ENCODE results near the gene MAGEB2. TPM values are rescaled to one million over a fixed set of nuclear protein-coding genes. Genes with fewer than 3 reads are reported as not detected.

Gene MAGEB2, protein sequence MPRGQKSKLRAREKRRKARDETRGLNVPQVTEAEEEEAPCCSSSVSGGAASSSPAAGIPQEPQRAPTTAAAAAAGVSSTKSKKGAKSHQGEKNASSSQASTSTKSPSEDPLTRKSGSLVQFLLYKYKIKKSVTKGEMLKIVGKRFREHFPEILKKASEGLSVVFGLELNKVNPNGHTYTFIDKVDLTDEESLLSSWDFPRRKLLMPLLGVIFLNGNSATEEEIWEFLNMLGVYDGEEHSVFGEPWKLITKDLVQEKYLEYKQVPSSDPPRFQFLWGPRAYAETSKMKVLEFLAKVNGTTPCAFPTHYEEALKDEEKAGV
- polyA plus RNA-seq (not detected in 2 replicates), polyA minus RNA-seq (not detected in 2 replicates)

DNA sequence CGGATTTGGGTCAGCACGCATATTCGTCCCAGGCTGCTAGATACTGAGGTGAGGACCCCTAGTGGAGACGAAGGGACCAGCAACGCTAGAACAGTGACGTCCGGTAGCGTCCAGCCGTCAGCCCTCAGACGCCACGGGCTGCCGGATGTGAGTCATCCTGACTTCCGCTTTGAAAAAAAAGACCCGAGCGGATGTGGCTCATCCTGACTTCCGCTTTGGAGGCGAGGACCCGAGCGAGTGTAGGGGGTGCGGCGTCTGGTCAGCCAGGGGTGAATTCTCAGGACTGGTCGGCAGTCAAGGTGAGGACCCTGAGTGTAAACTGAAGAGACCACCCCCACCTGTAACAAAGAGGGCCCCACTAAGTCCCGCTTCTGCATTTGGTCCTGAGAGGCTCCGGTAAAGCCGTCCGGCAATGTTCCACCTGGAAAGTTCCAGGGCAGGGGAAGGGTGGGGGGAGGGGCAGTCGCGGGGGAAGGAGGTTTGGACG, at the start of gene MAGEB2:
TSS of gene MAGEB2 (plus strand) at position 207 of the 487 bp plus-strand sequence. CDS start 3,018 bp downstream, outside the sequence.
- TF ChIP-seq, protein P1, sequence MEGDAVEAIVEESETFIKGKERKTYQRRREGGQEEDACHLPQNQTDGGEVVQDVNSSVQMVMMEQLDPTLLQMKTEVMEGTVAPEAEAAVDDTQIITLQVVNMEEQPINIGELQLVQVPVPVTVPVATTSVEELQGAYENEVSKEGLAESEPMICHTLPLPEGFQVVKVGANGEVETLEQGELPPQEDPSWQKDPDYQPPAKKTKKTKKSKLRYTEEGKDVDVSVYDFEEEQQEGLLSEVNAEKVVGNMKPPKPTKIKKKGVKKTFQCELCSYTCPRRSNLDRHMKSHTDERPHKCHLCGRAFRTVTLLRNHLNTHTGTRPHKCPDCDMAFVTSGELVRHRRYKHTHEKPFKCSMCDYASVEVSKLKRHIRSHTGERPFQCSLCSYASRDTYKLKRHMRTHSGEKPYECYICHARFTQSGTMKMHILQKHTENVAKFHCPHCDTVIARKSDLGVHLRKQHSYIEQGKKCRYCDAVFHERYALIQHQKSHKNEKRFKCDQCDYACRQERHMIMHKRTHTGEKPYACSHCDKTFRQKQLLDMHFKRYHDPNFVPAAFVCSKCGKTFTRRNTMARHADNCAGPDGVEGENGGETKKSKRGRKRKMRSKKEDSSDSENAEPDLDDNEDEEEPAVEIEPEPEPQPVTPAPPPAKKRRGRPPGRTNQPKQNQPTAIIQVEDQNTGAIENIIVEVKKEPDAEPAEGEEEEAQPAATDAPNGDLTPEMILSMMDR (IDR thresholded peaks at IDR 0.05; ENCODE audit: poor library complexity, severe bottlenecking), result no peak
- TF ChIP-seq MXI1 (conservative IDR thresholded peaks at IDR 0.05; ENCODE audit: poor library complexity, severe bottlenecking) (no peak), POLR2AphosphoS5 (IDR thresholded peaks at IDR 0.05) (no peak), RAD21 (conservative IDR thresholded peaks at IDR 0.05) (no peak), EZH2 (IDR thresholded peaks at IDR 0.05; ENCODE audit: borderline replicate concordance, insufficient read depth, low read length, poor library complexity, severe bottlenecking) (no peak), SMC3 (conservative IDR thresholded peaks at IDR 0.05; ENCODE audit: poor library complexity) (no peak), TAF1 (IDR thresholded peaks at IDR 0.05; ENCODE audit: low read depth) (no peak), EP300 (conservative IDR thresholded peaks at IDR 0.05; ENCODE audit: poor library complexity, severe bottlenecking) (no peak)
- TF ChIP-seq, protein P2, sequence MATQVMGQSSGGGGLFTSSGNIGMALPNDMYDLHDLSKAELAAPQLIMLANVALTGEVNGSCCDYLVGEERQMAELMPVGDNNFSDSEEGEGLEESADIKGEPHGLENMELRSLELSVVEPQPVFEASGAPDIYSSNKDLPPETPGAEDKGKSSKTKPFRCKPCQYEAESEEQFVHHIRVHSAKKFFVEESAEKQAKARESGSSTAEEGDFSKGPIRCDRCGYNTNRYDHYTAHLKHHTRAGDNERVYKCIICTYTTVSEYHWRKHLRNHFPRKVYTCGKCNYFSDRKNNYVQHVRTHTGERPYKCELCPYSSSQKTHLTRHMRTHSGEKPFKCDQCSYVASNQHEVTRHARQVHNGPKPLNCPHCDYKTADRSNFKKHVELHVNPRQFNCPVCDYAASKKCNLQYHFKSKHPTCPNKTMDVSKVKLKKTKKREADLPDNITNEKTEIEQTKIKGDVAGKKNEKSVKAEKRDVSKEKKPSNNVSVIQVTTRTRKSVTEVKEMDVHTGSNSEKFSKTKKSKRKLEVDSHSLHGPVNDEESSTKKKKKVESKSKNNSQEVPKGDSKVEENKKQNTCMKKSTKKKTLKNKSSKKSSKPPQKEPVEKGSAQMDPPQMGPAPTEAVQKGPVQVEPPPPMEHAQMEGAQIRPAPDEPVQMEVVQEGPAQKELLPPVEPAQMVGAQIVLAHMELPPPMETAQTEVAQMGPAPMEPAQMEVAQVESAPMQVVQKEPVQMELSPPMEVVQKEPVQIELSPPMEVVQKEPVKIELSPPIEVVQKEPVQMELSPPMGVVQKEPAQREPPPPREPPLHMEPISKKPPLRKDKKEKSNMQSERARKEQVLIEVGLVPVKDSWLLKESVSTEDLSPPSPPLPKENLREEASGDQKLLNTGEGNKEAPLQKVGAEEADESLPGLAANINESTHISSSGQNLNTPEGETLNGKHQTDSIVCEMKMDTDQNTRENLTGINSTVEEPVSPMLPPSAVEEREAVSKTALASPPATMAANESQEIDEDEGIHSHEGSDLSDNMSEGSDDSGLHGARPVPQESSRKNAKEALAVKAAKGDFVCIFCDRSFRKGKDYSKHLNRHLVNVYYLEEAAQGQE (IDR thresholded peaks at IDR 0.05; ENCODE audit: borderline replicate concordance), result no peak
- Histone ChIP-seq H3K27me3 (ENCODE audit: insufficient read depth, low read depth, low read length) (no peaks in the 10 kb centered on the region), H4K20me1 (ENCODE audit: insufficient read depth) (no peaks in the 10 kb centered on the region), H3K9me3 (ENCODE audit: low read length) (no peaks in the 10 kb centered on the region), H3K79me2 (replicated peaks; ENCODE audit: insufficient read depth, low read length) (no peaks in the 10 kb centered on the region), H3K9me2 (ENCODE audit: insufficient read depth, low read length) (no peaks in the 10 kb centered on the region), H3K27ac (ENCODE audit: low read length) (no peak within 1 kb of the TSS), H3K4me3 (ENCODE audit: low read length) (no peak within 1 kb of the TSS), H3K36me3 (ENCODE audit: insufficient read depth, low read length) (no peaks in the 10 kb centered on the region), H3F3A (ENCODE audit: insufficient read depth, low read length, poor library complexity, severe bottlenecking) (no peaks in the 10 kb centered on the region), H2AFZ (ENCODE audit: low read depth, low read length) (no peak within 1 kb of the TSS), H3K4me2 (ENCODE audit: low read length) (no peak within 1 kb of the TSS), H3K9ac (ENCODE audit: low read length) (no peak within 1 kb of the TSS)

DNA sequence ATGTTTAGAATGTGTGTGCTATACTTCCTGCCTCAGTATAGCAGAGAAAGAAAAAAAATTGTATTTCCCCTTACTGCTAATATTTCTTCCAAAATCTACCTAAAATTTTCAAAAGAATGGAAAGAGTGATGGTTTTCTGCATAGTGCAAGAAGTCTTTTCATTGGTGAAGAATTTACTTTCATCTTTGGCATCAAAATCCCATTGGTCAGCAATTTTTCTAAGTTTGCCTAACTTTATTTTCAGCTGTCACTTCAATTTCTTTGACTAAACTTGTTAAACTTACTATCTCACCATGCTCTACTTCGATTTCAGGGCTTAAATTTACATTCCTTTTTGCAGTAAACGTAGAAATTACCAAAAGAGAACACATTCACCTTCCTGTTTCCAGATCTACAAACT, 44.5 kb upstream of the MAGEB2 start:
- H3K27me3 ChIP-seq (ENCODE audit: insufficient read depth, low read depth, low read length), result no peaks in the 10 kb centered on the region
- no peaks in the 10 kb centered on the region for H3F3A ChIP-seq (ENCODE audit: insufficient read depth, low read length, poor library complexity, severe bottlenecking)
- no peaks in the 10 kb centered on the region for H4K20me1 ChIP-seq (ENCODE audit: insufficient read depth)
- no peaks in the 10 kb centered on the region for H3K36me3 ChIP-seq (ENCODE audit: insufficient read depth, low read length)
- no peaks in the 10 kb centered on the region for H3K9me2 ChIP-seq (ENCODE audit: insufficient read depth, low read length)
- H3K27ac ChIP-seq (ENCODE audit: low read length), result no peak overlapping the region
- H2AFZ ChIP-seq (ENCODE audit: low read depth, low read length), result no peak overlapping the region
- no peak overlapping the region for H3K9ac ChIP-seq (ENCODE audit: low read length)
- H3K4me2 ChIP-seq (ENCODE audit: low read length), result no peak overlapping the region
- no peak overlapping the region for H3K4me3 ChIP-seq (ENCODE audit: low read length)
- H3K9me3 ChIP-seq (ENCODE audit: low read length), result no peaks in the 10 kb centered on the region
- TF ChIP-seq RAD21 (conservative IDR thresholded peaks at IDR 0.05), result no peak
- no peak for TF ChIP-seq MXI1 (conservative IDR thresholded peaks at IDR 0.05; ENCODE audit: poor library complexity, severe bottlenecking)
- no peak for TF ChIP-seq EZH2 (IDR thresholded peaks at IDR 0.05; ENCODE audit: borderline replicate concordance, insufficient read depth, low read length, poor library complexity, severe bottlenecking)
- TF ChIP-seq, protein P2 (IDR thresholded peaks at IDR 0.05; ENCODE audit: borderline replicate concordance), result no peak
- no peak for TF ChIP-seq POLR2AphosphoS5 (IDR thresholded peaks at IDR 0.05)
- TF ChIP-seq TAF1 (IDR thresholded peaks at IDR 0.05; ENCODE audit: low read depth), result no peak
- no peak for TF ChIP-seq SMC3 (conservative IDR thresholded peaks at IDR 0.05; ENCODE audit: poor library complexity)
- no peak for TF ChIP-seq EP300 (conservative IDR thresholded peaks at IDR 0.05; ENCODE audit: poor library complexity, severe bottlenecking)
- TF ChIP-seq, protein P1 (IDR thresholded peaks at IDR 0.05; ENCODE audit: poor library complexity, severe bottlenecking), result no peak
- H3K79me2 ChIP-seq (replicated peaks; ENCODE audit: insufficient read depth, low read length), result no peaks in the 10 kb centered on the region
